ENCODE data around the gene MTCL3. TPM values are rescaled to one million over a fixed set of nuclear protein-coding genes. Genes with fewer than 3 reads are reported as not detected.

The MTCL3 gene

Other genes starting within 250 kb of the MTCL3 start
- gene ECHDC1, start 175.7 kb downstream of the MTCL3 start, total RNA-seq (2021; ENCODE audit: unreplicated experiment): 81.9 TPM
- 0.90 TPM for gene KIAA0408, start 59.9 kb downstream of the MTCL3 start, total RNA-seq (2021; ENCODE audit: unreplicated experiment)
- gene C6orf58, start 57.8 kb upstream of the MTCL3 start, total RNA-seq (2021; ENCODE audit: unreplicated experiment): not detected